ENCODE data around the gene EPHA3. TPM values are rescaled to one million over a fixed set of nuclear protein-coding genes. Genes with fewer than 3 reads are reported as not detected.

EPHA3 gene
- total and polyA plus RNA-seq, 4 donors = 0.18 to 11.7 (median 1.5) TPM

- no peak overlapping the region for H3K27ac ChIP-seq (ENCODE audit: low read depth in 1 of 2, low read length in 1 of 2)
- H3K27me3 ChIP-seq (ENCODE audit: control insufficient read depth in 3 of 3, insufficient read depth in 3 of 3, low read length in 2 of 3) = no peaks in the 10 kb centered on the region
- H3K4me3 ChIP-seq = no peak overlapping the region
- no peak for TF ChIP-seq CTCF (IDR thresholded peaks at IDR 0.05; ENCODE audit: control extremely low read depth, extremely low read depth)
- H3K9me3 ChIP-seq (ENCODE audit: control insufficient read depth in 4 of 4, insufficient read depth in 3 of 4, low read length in 3 of 4) = no peaks in the 10 kb centered on the region
- WGBS, 2 donors = 88 to 94% methylated on average over 1 of the region's 1 CpG
- H3K36me3 ChIP-seq (ENCODE audit: control insufficient read depth in 4 of 4, insufficient read depth in 4 of 4, low read length in 4 of 4) = no peaks in the 10 kb centered on the region
- H3K9ac ChIP-seq (ENCODE audit: insufficient read depth in 1 of 2, low read length in 2 of 2) = no peak overlapping the region
- ATAC-seq (ENCODE audit: insufficient read depth, low FRiP score) = no peak
- no peak for DNase-seq
- no peaks in the 10 kb centered on the region for H3K4me1 ChIP-seq (ENCODE audit: control insufficient read depth in 5 of 5, insufficient read depth in 5 of 5, low read length in 5 of 5)
Observed at GRCh38 chr3:89246326-89246725, 138.9 kb downstream of the EPHA3 start.

DNA sequence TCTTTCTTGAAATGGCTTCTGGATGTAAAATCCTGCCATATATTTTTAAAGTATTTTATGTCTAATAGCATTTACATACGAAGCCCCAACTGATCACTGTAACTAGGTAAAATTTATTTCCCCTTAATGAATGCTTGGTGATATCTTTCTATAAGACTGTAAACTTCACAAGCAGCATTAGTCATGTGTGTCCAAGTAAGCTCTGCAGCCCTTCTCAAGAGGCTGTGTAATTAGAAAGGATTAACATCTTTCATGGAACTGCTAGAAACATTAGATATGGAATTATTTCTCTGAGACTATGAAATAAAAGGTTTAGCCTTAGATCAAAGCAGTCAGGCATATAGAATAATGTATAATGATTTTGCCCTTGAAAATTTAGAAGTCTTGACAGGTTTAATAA, 143.3 kb downstream of the EPHA3 start:
- TF ChIP-seq CTCF (IDR thresholded peaks at IDR 0.05; ENCODE audit: control extremely low read depth, extremely low read depth) = no peak
- ATAC-seq (ENCODE audit: insufficient read depth, low FRiP score) = no peak

GRCh38 chr3:89252016-89252415, 144.6 kb downstream of the EPHA3 start:
- ATAC-seq (ENCODE audit: insufficient read depth, low FRiP score) (no peak), DNase-seq (no peak)
- no peaks in the 10 kb centered on the region for H3K36me3 ChIP-seq (ENCODE audit: control insufficient read depth in 4 of 4, insufficient read depth in 4 of 4, low read length in 4 of 4)
- no peak overlapping the region for H3K27ac ChIP-seq (ENCODE audit: low read depth in 1 of 2, low read length in 1 of 2)
- H3K27me3 ChIP-seq (ENCODE audit: control insufficient read depth in 3 of 3, insufficient read depth in 3 of 3, low read length in 2 of 3) = no peaks in the 10 kb centered on the region
- H3K9me3 ChIP-seq (ENCODE audit: control insufficient read depth in 4 of 4, insufficient read depth in 3 of 4, low read length in 3 of 4) = no peaks in the 10 kb centered on the region
- TF ChIP-seq CTCF (IDR thresholded peaks at IDR 0.05; ENCODE audit: control extremely low read depth, extremely low read depth) = no peak
- H3K4me3 ChIP-seq = no peak overlapping the region
- no peak overlapping the region for H3K9ac ChIP-seq (ENCODE audit: insufficient read depth in 1 of 2, low read length in 2 of 2)
- H3K4me1 ChIP-seq (ENCODE audit: control insufficient read depth in 5 of 5, insufficient read depth in 5 of 5, low read length in 5 of 5) = peaks cover 0 to 5% (median 0%) of the 10 kb centered on the region in 5 donors
- 85 to 86% methylated on average over 4 of the region's 4 CpGs for WGBS, 2 donors

More for the DNA sequence above, 143.3 kb downstream of the EPHA3 start:
- DNase-seq = no peak
- Histone ChIP-seq H3K4me3 (no peak overlapping the region), H3K27ac (ENCODE audit: low read depth in 1 of 2, low read length in 1 of 2) (no peak overlapping the region), H3K9me3 (ENCODE audit: control insufficient read depth in 4 of 4, insufficient read depth in 3 of 4, low read length in 3 of 4) (no peaks in the 10 kb centered on the region), H3K9ac (ENCODE audit: insufficient read depth in 1 of 2, low read length in 2 of 2) (no peak overlapping the region), H3K4me1 (ENCODE audit: control insufficient read depth in 5 of 5, insufficient read depth in 5 of 5, low read length in 5 of 5) (no peaks in the 10 kb centered on the region), H3K36me3 (ENCODE audit: control insufficient read depth in 4 of 4, insufficient read depth in 4 of 4, low read length in 4 of 4) (no peaks in the 10 kb centered on the region), H3K27me3 (ENCODE audit: control insufficient read depth in 3 of 3, insufficient read depth in 3 of 3, low read length in 2 of 3) (no peaks in the 10 kb centered on the region)
- 76% methylated on average over 1 of the region's 1 CpG for WGBS, 2 donors

GRCh38 chr3:89252860-89253259, 145.4 kb downstream of the EPHA3 start:
- WGBS, 2 donors = 42 to 55% methylated on average over 2 of the region's 2 CpGs
- H3K27ac ChIP-seq (ENCODE audit: low read depth in 1 of 2, low read length in 1 of 2) = no peak overlapping the region
- DNase-seq = no peak

More at GRCh38 chr3:89252860-89253259, 145.4 kb downstream of the EPHA3 start:
- TF ChIP-seq CTCF (IDR thresholded peaks at IDR 0.05; ENCODE audit: control extremely low read depth, extremely low read depth) = no peak
- H3K4me1 ChIP-seq (ENCODE audit: control insufficient read depth in 5 of 5, insufficient read depth in 5 of 5, low read length in 5 of 5) = peaks cover 0 to 5% (median 0%) of the 10 kb centered on the region in 5 donors
- no peak overlapping the region for H3K4me3 ChIP-seq
- H3K36me3 ChIP-seq (ENCODE audit: control insufficient read depth in 4 of 4, insufficient read depth in 4 of 4, low read length in 4 of 4) = no peaks in the 10 kb centered on the region
- no peaks in the 10 kb centered on the region for H3K27me3 ChIP-seq (ENCODE audit: control insufficient read depth in 3 of 3, insufficient read depth in 3 of 3, low read length in 2 of 3)
- no peak for ATAC-seq (ENCODE audit: insufficient read depth, low FRiP score)
- H3K9me3 ChIP-seq (ENCODE audit: control insufficient read depth in 4 of 4, insufficient read depth in 3 of 4, low read length in 3 of 4) = no peaks in the 10 kb centered on the region
- H3K9ac ChIP-seq (ENCODE audit: insufficient read depth in 1 of 2, low read length in 2 of 2) = no peak overlapping the region

Measured in lung (tissue), 12 donors.